ENCODE results near the gene SLC27A1.

GRCh38 chr19:17484520-17485185 lies 14.3 kb downstream of the SLC27A1 start:
- TF ChIP-seq, protein P1, sequence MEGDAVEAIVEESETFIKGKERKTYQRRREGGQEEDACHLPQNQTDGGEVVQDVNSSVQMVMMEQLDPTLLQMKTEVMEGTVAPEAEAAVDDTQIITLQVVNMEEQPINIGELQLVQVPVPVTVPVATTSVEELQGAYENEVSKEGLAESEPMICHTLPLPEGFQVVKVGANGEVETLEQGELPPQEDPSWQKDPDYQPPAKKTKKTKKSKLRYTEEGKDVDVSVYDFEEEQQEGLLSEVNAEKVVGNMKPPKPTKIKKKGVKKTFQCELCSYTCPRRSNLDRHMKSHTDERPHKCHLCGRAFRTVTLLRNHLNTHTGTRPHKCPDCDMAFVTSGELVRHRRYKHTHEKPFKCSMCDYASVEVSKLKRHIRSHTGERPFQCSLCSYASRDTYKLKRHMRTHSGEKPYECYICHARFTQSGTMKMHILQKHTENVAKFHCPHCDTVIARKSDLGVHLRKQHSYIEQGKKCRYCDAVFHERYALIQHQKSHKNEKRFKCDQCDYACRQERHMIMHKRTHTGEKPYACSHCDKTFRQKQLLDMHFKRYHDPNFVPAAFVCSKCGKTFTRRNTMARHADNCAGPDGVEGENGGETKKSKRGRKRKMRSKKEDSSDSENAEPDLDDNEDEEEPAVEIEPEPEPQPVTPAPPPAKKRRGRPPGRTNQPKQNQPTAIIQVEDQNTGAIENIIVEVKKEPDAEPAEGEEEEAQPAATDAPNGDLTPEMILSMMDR (IDR thresholded peaks at IDR 0.05): no peak
- TF ChIP-seq POLR2AphosphoS5 (IDR thresholded peaks at IDR 0.05; ENCODE audit: insufficient read depth in 1 of 2, low read depth in 1 of 2) (no peak), POLR2A (IDR thresholded peaks at IDR 0.05) (no peak)

Measured in vagina (tissue), 2 donors.